Tibial nerve (tissue), 4 donors: ENCODE data around the gene DGKI. TPM values are rescaled to one million over a fixed set of nuclear protein-coding genes. Genes with fewer than 3 reads are reported as not detected.

Source experiments
- DNase-seq, 2 donors: peaks; one replicate each; pipeline ENCODE4 v3.0.0-alpha.2; 2019; ENCODE audit warnings: low spot score in 2 of 2
- H3K27ac ChIP-seq, 4 donors: fragments of 200-600 bp; sonication (generic) in 3 of 4; one replicate each; pipeline ENCODE4 v1.5.1; 2017 to 2019; ENCODE audit warnings: mild to moderate bottlenecking in 1 of 4
- H3K27me3 ChIP-seq, 2 donors: fragments of 200-600 bp; sonication (generic) in 1 of 2; one replicate each; pipeline versions ENCODE4 v1.5.1 to v1.6.0; 2017 to 2019
- H3K36me3 ChIP-seq, 3 donors: fragments of 200-600 bp; sonication (generic); one replicate each; pipeline ENCODE4 v1.5.1; 2018 to 2019
- H3K4me1 ChIP-seq, 4 donors: fragments of 200-600 bp; sonication (generic) in 3 of 4; one replicate each; pipeline ENCODE4 v1.5.1; 2017 to 2019
- H3K4me3 ChIP-seq, 4 donors: fragments of 200-600 bp; sonication (generic) in 3 of 4; one replicate each; pipeline ENCODE4 v1.5.1; 2017 to 2019; ENCODE audit warnings: mild to moderate bottlenecking in 1 of 4, moderate library complexity in 1 of 4
- H3K9me3 ChIP-seq, 4 donors: fragments of 200-600 bp; sonication (generic) in 3 of 4; one replicate each; pipeline ENCODE4 v1.5.1; 2017 to 2019
- CTCF ChIP-seq, 5 experiments: fragments of 200-600 bp in 3 of 5; fragments of 450-650 bp in 2 of 5; sonication (generic) in 3 of 5; IDR thresholded peaks; one replicate each; pipeline ENCODE4 v1.5.1; 2016 to 2019; ENCODE audit warnings: antibody characterized with exemption in 5 of 5, mild to moderate bottlenecking in 3 of 5, moderate library complexity in 2 of 5
- EP300 ChIP-seq, 2 donors: sonication (generic); formaldehyde crosslinking; IDR thresholded peaks; one replicate each; pipeline ENCODE4 v1.6.1; 2017; ENCODE audit warnings: antibody characterized with exemption in 2 of 2, mild to moderate bottlenecking in 1 of 2
- POLR2A ChIP-seq, 2 donors: fragments of 450-650 bp; IDR thresholded peaks; one replicate each; pipeline ENCODE4 v1.6.1; 2017; ENCODE audit warnings: antibody characterized with exemption in 2 of 2, mild to moderate bottlenecking in 2 of 2, moderate library complexity in 2 of 2
- whole genome bisulfite sequencing, 2 donors: methylation state at CpG; one replicate each; pipeline ENCODE4 v1.1.5; 2018; 5-methylcytosine and 5-hydroxymethylcytosine counted together
- total RNA-seq, 4 donors: library from RNA; depleted of rRNA; stranded (reverse); fragments of >200 nt; gene quantifications; one replicate each; pipeline ENCODE4 v1.1.0, GENCODE V29; 2016

Gene DGKI
- total RNA-seq, 4 donors from 2014 or later: 0.21 to 2.7 (median 1.7) TPM

- Histone ChIP-seq H3K4me1 (no peaks in the 10 kb centered on the region), H3K27me3 (no peaks in the 10 kb centered on the region), H3K36me3 (no peaks in the 10 kb centered on the region), H3K4me3 (no peak overlapping the region), H3K27ac (no peak overlapping the region), H3K9me3 (no peaks in the 10 kb centered on the region)
- WGBS, 2 donors: 91 to 95% methylated on average over 2 of the region's 2 CpGs
- TF ChIP-seq EP300 (IDR thresholded peaks at IDR 0.05): no peak
- no peak for TF ChIP-seq POLR2A (IDR thresholded peaks at IDR 0.05)
- TF ChIP-seq CTCF (IDR thresholded peaks at IDR 0.05): no peak
- no peak for DNase-seq
These were observed 345.2 kb downstream of the DGKI start for GRCh38 chr7:137501562-137501961.

- TF ChIP-seq POLR2A (IDR thresholded peaks at IDR 0.05) (no peak), EP300 (IDR thresholded peaks at IDR 0.05) (no peak), CTCF (IDR thresholded peaks at IDR 0.05) (no peak)
- Histone ChIP-seq H3K36me3 (no peaks in the 10 kb centered on the region), H3K27me3 (no peaks in the 10 kb centered on the region), H3K4me1 (no peaks in the 10 kb centered on the region), H3K9me3 (peaks cover 0 to 5% (median 0%) of the 10 kb centered on the region in 4 donors), H3K27ac (no peak overlapping the region), H3K4me3 (no peak overlapping the region)
- WGBS, 2 donors: 97 to 100% methylated on average over 6 of the region's 6 CpGs
- no peak for DNase-seq
These were observed 353.9 kb downstream of the DGKI start for GRCh38 chr7:137492889-137493288.

- TF ChIP-seq CTCF (IDR thresholded peaks at IDR 0.05): no peak
- no peak for TF ChIP-seq POLR2A (IDR thresholded peaks at IDR 0.05)
These were observed 356.9 kb downstream of the DGKI start for GRCh38 chr7:137489880-137490279.

GRCh38 chr7:137488038-137488437, 358.7 kb downstream of the DGKI start:
- Histone ChIP-seq H3K4me1 (no peaks in the 10 kb centered on the region), H3K36me3 (no peaks in the 10 kb centered on the region), H3K9me3 (no peaks in the 10 kb centered on the region), H3K4me3 (no peak overlapping the region), H3K27me3 (no peaks in the 10 kb centered on the region), H3K27ac (no peak overlapping the region)
- no peak for DNase-seq
- TF ChIP-seq CTCF (IDR thresholded peaks at IDR 0.05) (no peak), EP300 (IDR thresholded peaks at IDR 0.05) (no peak), POLR2A (IDR thresholded peaks at IDR 0.05) (no peak)
- 73 to 78% methylated on average over 1 of the region's 1 CpG for WGBS, 2 donors

More at GRCh38 chr7:137489880-137490279, 356.9 kb downstream of the DGKI start:
- H3K9me3 ChIP-seq: peaks cover 0 to 3% (median 0%) of the 10 kb centered on the region in 4 donors
- H3K4me1 ChIP-seq: no peaks in the 10 kb centered on the region
- DNase-seq: no peak
- H3K27ac ChIP-seq: no peak overlapping the region
- 75 to 80% methylated on average over 2 of the region's 2 CpGs for whole genome bisulfite sequencing, 2 donors
- H3K27me3 ChIP-seq: no peaks in the 10 kb centered on the region
- no peaks in the 10 kb centered on the region for H3K36me3 ChIP-seq
- no peak overlapping the region for H3K4me3 ChIP-seq

GRCh38 chr7:137485818-137486217, 361.0 kb downstream of the DGKI start:
- no peak for TF ChIP-seq EP300 (IDR thresholded peaks at IDR 0.05)
- no peak for TF ChIP-seq CTCF (IDR thresholded peaks at IDR 0.05)
- TF ChIP-seq POLR2A (IDR thresholded peaks at IDR 0.05): no peak
- Histone ChIP-seq H3K4me1 (no peaks in the 10 kb centered on the region), H3K36me3 (no peaks in the 10 kb centered on the region), H3K4me3 (no peak overlapping the region), H3K9me3 (no peaks in the 10 kb centered on the region), H3K27ac (no peak overlapping the region), H3K27me3 (no peaks in the 10 kb centered on the region)
- no peak for DNase-seq
- 58 to 69% methylated on average over 2 of the region's 2 CpGs for WGBS, 2 donors
